Neural crest cell (in vitro differentiated cells): ENCODE data around the gene KRT83. TPM values are rescaled to one million over a fixed set of nuclear protein-coding genes. Genes with fewer than 3 reads are reported as not detected.

Source experiments
- DNase-seq: peaks from one replicate; pipeline ENCODE4 v3.0.0; 2021; ENCODE audit warnings: low read depth, mixed read lengths, low spot score
- H3K27ac Mint-ChIP-seq: one replicate; pipeline ENCODE4 v1.8.0; 2021; ENCODE audit warnings: mild to moderate bottlenecking, mixed read lengths; ENCODE audit not compliant: unreplicated experiment
- H3K27me3 Mint-ChIP-seq: 2 replicates; pipeline ENCODE4 v1.8.0; 2021; ENCODE audit warnings: low read depth, mild to moderate bottlenecking, mixed read lengths
- H3K36me3 Mint-ChIP-seq: 2 replicates; pipeline ENCODE4 v1.8.0; 2021; ENCODE audit warnings: low read depth, mild to moderate bottlenecking, mixed read lengths
- H3K4me1 Mint-ChIP-seq: 2 replicates; pipeline ENCODE4 v1.8.0; 2021; ENCODE audit warnings: mixed read lengths
- H3K4me3 Mint-ChIP-seq: one replicate; pipeline ENCODE4 v1.8.0; 2021; ENCODE audit warnings: mild to moderate bottlenecking, mixed read lengths
- H3K9me3 Mint-ChIP-seq: 2 replicates; pipeline ENCODE4 v1.8.0; 2021; ENCODE audit warnings: mixed read lengths
- CTCF ChIP-seq: fragments of 200-600 bp; sonication (generic); conservative IDR thresholded peaks from 2 replicates; pipeline ENCODE4 v1.5.0; 2021; ENCODE audit warnings: antibody characterized with exemption, mild to moderate bottlenecking
- total RNA-seq: library from RNA; stranded (reverse); gene quantifications from 2 replicates; pipeline ENCODE4 v1.2.1, GENCODE V29; 2021

KRT83 gene
- total RNA-seq, 1 donor from 2014 or later = not detected

GRCh38 chr12:52266514-52266913 lies 54.7 kb downstream of the KRT83 start:
- H3K9me3 Mint-ChIP-seq = peaks cover 5% of the 10 kb centered on the region
- peaks cover 5% of the 10 kb centered on the region for H3K27me3 Mint-ChIP-seq
- DNase-seq = no peak
- H3K4me1 Mint-ChIP-seq = peaks cover 6% of the 10 kb centered on the region
- H3K4me3 Mint-ChIP-seq = no peak overlapping the region
- H3K27ac Mint-ChIP-seq = no peak overlapping the region
- TF ChIP-seq CTCF = no peak
- no peaks in the 10 kb centered on the region for H3K36me3 Mint-ChIP-seq

GRCh38 chr12:52264435-52264825 lies 56.8 kb downstream of the KRT83 start:
- no peak for DNase-seq
- no peak overlapping the region for H3K4me3 Mint-ChIP-seq
- H3K27me3 Mint-ChIP-seq = peaks cover 17% of the 10 kb centered on the region
- TF ChIP-seq CTCF = no peak
- peaks cover 7% of the 10 kb centered on the region for H3K9me3 Mint-ChIP-seq
- no peak overlapping the region for H3K27ac Mint-ChIP-seq
- peaks cover 17% of the 10 kb centered on the region for H3K4me1 Mint-ChIP-seq
- no peaks in the 10 kb centered on the region for H3K36me3 Mint-ChIP-seq

Other genes with a start within 250 kb of the KRT83 start
- not detected in 2 replicates for gene SMIM41, start 241.7 kb downstream of the KRT83 start, total RNA-seq
- not detected in 2 replicates for gene KRT80, start 129.4 kb downstream of the KRT83 start, total RNA-seq
- not detected in 2 replicates for gene KRT7, start 88.2 kb downstream of the KRT83 start, total RNA-seq
- gene KRT86, start 46.8 kb downstream of the KRT83 start, total RNA-seq = not detected in 2 replicates
- not detected in 2 replicates for gene KRT81, start 29.9 kb downstream of the KRT83 start, total RNA-seq
- gene KRT85, start 46.1 kb upstream of the KRT83 start, total RNA-seq = not detected in 2 replicates
- gene KRT84, start 64.3 kb upstream of the KRT83 start, total RNA-seq = not detected in 2 replicates
- not detected in 2 replicates for gene KRT82, start 84.9 kb upstream of the KRT83 start, total RNA-seq
- gene KRT75, start 113.0 kb upstream of the KRT83 start, total RNA-seq = not detected in 2 replicates
- not detected in 2 replicates for gene KRT6B, start 130.7 kb upstream of the KRT83 start, total RNA-seq
- not detected in 2 replicates for gene KRT6C, start 152.4 kb upstream of the KRT83 start, total RNA-seq
- not detected in 2 replicates for gene KRT6A, start 171.9 kb upstream of the KRT83 start, total RNA-seq
- gene KRT5, start 199.0 kb upstream of the KRT83 start, total RNA-seq = not detected in 2 replicates
- not detected in 2 replicates for gene KRT71, start 231.7 kb upstream of the KRT83 start, total RNA-seq